Immature natural killer cell (primary cell): ENCODE data around the gene ACP4. TPM values are rescaled to one million over a fixed set of nuclear protein-coding genes. Genes with fewer than 3 reads are reported as not detected.
A peak's percentile ranks its signal among the peaks of the same experiment; 100 is the strongest.

ENCODE experiments used
- DNase-seq, 3 donors: peaks; one replicate each; pipeline ENCODE4 v3.0.0; 2022; ENCODE audit warnings: mixed read lengths in 1 of 3
- H3K27ac Mint-ChIP-seq, 6 donors: one replicate each; pipeline ENCODE4 v1.8.0; 2020; ENCODE audit warnings: mixed read lengths in 6 of 6, mild to moderate bottlenecking in 5 of 6, inconsistent platforms in 4 of 6, moderate library complexity in 3 of 6
- H3K27me3 Mint-ChIP-seq, 3 donors: one replicate each; pipeline ENCODE4 v1.8.0; 2020 to 2021; ENCODE audit warnings: low read depth in 3 of 3, mild to moderate bottlenecking in 3 of 3, mixed read lengths in 3 of 3, moderate library complexity in 3 of 3, inconsistent platforms in 1 of 3
- H3K36me3 Mint-ChIP-seq, 3 donors: one replicate each; pipeline ENCODE4 v1.8.0; 2020; ENCODE audit warnings: mixed read lengths in 3 of 3, inconsistent platforms in 2 of 3, mild to moderate bottlenecking in 2 of 3
- H3K4me1 Mint-ChIP-seq, 2 donors: one replicate each; pipeline ENCODE4 v1.8.0; 2020; ENCODE audit warnings: inconsistent platforms in 2 of 2, mild to moderate bottlenecking in 2 of 2, mixed read lengths in 2 of 2, moderate library complexity in 1 of 2
- H3K4me3 Mint-ChIP-seq, 5 donors: one replicate each; pipeline ENCODE4 v1.8.0; 2020; ENCODE audit warnings: mild to moderate bottlenecking in 5 of 5, mixed read lengths in 5 of 5, inconsistent platforms in 3 of 5, moderate library complexity in 3 of 5
- H3K9me3 Mint-ChIP-seq, 6 donors: one replicate each; pipeline ENCODE4 v1.8.0; 2020; ENCODE audit warnings: mild to moderate bottlenecking in 6 of 6, mixed read lengths in 6 of 6, inconsistent platforms in 4 of 6, moderate library complexity in 3 of 6
- polyA plus RNA-seq, 3 donors: library from polyadenylated mRNA; unstranded; fragments of 300-500 nt; fragmentation: Illumina TruSeq; gene quantifications; one replicate each; pipeline ENCODE4 v1.2.3, GENCODE V29; 2021

Gene ACP4
- polyA plus RNA-seq, 3 donors from 2014 or later = not detected

- DNase-seq = no peak
- peaks cover 5% of the 10 kb centered on the region in 2 donors for H3K4me1 Mint-ChIP-seq
- H3K36me3 Mint-ChIP-seq = no peaks in the 10 kb centered on the region
- H3K4me3 Mint-ChIP-seq = peak overlapping the region in 1 of 5 donors; percentile 80
- no peak overlapping the region for H3K27ac Mint-ChIP-seq
- peaks cover 0 to 1% (median 0%) of the 10 kb centered on the region in 6 donors for H3K9me3 Mint-ChIP-seq
- H3K27me3 Mint-ChIP-seq = peaks cover 5 to 18% (median 5%) of the 10 kb centered on the region in 3 donors
Observed at GRCh38 chr19:50830266-50831025, 40.2 kb downstream of the ACP4 start.

GRCh38 chr19:50831026-50831396 is 40.8 kb downstream of the ACP4 start:
- H3K36me3 Mint-ChIP-seq = no peaks in the 10 kb centered on the region
- no peak overlapping the region for H3K27ac Mint-ChIP-seq
- peaks cover 0 to 1% (median 0%) of the 10 kb centered on the region in 6 donors for H3K9me3 Mint-ChIP-seq
- DNase-seq = no peak
- H3K27me3 Mint-ChIP-seq = peaks cover 5 to 18% (median 5%) of the 10 kb centered on the region in 3 donors
- peaks cover 7 to 8% of the 10 kb centered on the region in 2 donors for H3K4me1 Mint-ChIP-seq
- H3K4me3 Mint-ChIP-seq = peak overlapping the region in 1 of 5 donors; percentile 42

GRCh38 chr19:50832666-50833065 is 42.5 kb downstream of the ACP4 start:
- Mint-ChIP-seq H3K36me3 (no peaks in the 10 kb centered on the region), H3K27me3 (peaks cover 2 to 19% (median 12%) of the 10 kb centered on the region in 3 donors), H3K27ac (no peak overlapping the region), H3K4me1 (peaks cover 13% of the 10 kb centered on the region in 2 donors), H3K4me3 (peak overlapping the region in 1 of 5 donors; percentile 58), H3K9me3 (peaks cover 0 to 1% (median 0%) of the 10 kb centered on the region in 6 donors)
- no peak for DNase-seq

- peak within 1 kb of the TSS in 3 of 5 donors; percentile 18 to 58 (median 36) for H3K4me3 Mint-ChIP-seq
- H3K27ac Mint-ChIP-seq = no peak within 1 kb of the TSS
- peaks cover 13% of the 10 kb centered on the region in 2 donors for H3K4me1 Mint-ChIP-seq
- no peak for DNase-seq
- peaks cover 3 to 14% (median 12%) of the 10 kb centered on the region in 3 donors for H3K27me3 Mint-ChIP-seq
- H3K36me3 Mint-ChIP-seq = no peaks in the 10 kb centered on the region
- peaks cover 0 to 1% (median 0%) of the 10 kb centered on the region in 6 donors for H3K9me3 Mint-ChIP-seq
Observed at GRCh38 chr19:50833117-50833801, 43.0 kb downstream of the ACP4 start, which contains the start of gene KLK15. Gene KLK15 (minus strand): TSS chr19:50833574. CDS start chr19:50831492, 2,082 bp downstream.

GRCh38 chr19:50833802-50834167 is 43.6 kb downstream of the ACP4 start:
- peaks cover 0 to 1% (median 0%) of the 10 kb centered on the region in 6 donors for H3K9me3 Mint-ChIP-seq
- peaks cover 3 to 14% (median 12%) of the 10 kb centered on the region in 3 donors for H3K27me3 Mint-ChIP-seq
- DNase-seq = no peak
- H3K36me3 Mint-ChIP-seq = no peaks in the 10 kb centered on the region
- H3K27ac Mint-ChIP-seq = no peak overlapping the region
- H3K4me1 Mint-ChIP-seq = peaks cover 13% of the 10 kb centered on the region in 2 donors
- H3K4me3 Mint-ChIP-seq = peak overlapping the region in 2 of 5 donors; percentile 18 to 36

- no peaks in the 10 kb centered on the region for H3K36me3 Mint-ChIP-seq
- peak overlapping the region in 1 of 6 donors; percentile 30 for H3K27ac Mint-ChIP-seq
- H3K9me3 Mint-ChIP-seq = no peaks in the 10 kb centered on the region
Observed at GRCh38 chr19:50835103-50835784, 45.0 kb downstream of the ACP4 start.

GRCh38 chr19:50835785-50836542 is 45.7 kb downstream of the ACP4 start:
- H3K36me3 Mint-ChIP-seq = no peaks in the 10 kb centered on the region
- DNase-seq = peak; percentile 67 to 68 (median 67)
- H3K9me3 Mint-ChIP-seq = no peaks in the 10 kb centered on the region
- peaks cover 13% of the 10 kb centered on the region in 2 donors for H3K4me1 Mint-ChIP-seq
- H3K27ac Mint-ChIP-seq = peak overlapping the region in 3 of 6 donors; percentile 24 to 78 (median 66)
- peaks cover 4 to 14% (median 10%) of the 10 kb centered on the region in 3 donors for H3K27me3 Mint-ChIP-seq
- H3K4me3 Mint-ChIP-seq = peak overlapping the region; percentile 86 to 94 (median 89)

More at GRCh38 chr19:50835103-50835784, 45.0 kb downstream of the ACP4 start:
- peaks cover 4 to 14% (median 10%) of the 10 kb centered on the region in 3 donors for H3K27me3 Mint-ChIP-seq
- H3K4me3 Mint-ChIP-seq = peak overlapping the region; percentile 76 to 94 (median 86)
- peaks cover 13% of the 10 kb centered on the region in 2 donors for H3K4me1 Mint-ChIP-seq
- DNase-seq = no peak

GRCh38 chr19:50836543-50837195 is 46.5 kb downstream of the ACP4 start:
- Mint-ChIP-seq H3K27ac (peak overlapping the region in 3 of 6 donors; percentile 24 to 78 (median 66)), H3K36me3 (no peaks in the 10 kb centered on the region), H3K4me3 (peak overlapping the region; percentile 86 to 94 (median 89)), H3K4me1 (peaks cover 13% of the 10 kb centered on the region in 2 donors), H3K27me3 (peaks cover 4 to 14% (median 10%) of the 10 kb centered on the region in 3 donors), H3K9me3 (peaks cover 0 to 2% (median 0%) of the 10 kb centered on the region in 6 donors)
- no peak for DNase-seq

GRCh38 chr19:50837300-50837699 is 47.1 kb downstream of the ACP4 start:
- H3K27me3 Mint-ChIP-seq = peaks cover 4 to 10% (median 10%) of the 10 kb centered on the region in 3 donors
- H3K27ac Mint-ChIP-seq = peak overlapping the region in 2 of 6 donors; percentile 18 to 31
- no peak for DNase-seq
- no peaks in the 10 kb centered on the region for H3K36me3 Mint-ChIP-seq
- H3K4me3 Mint-ChIP-seq = peak overlapping the region; percentile 1 to 94 (median 87)
- peaks cover 0 to 2% (median 0%) of the 10 kb centered on the region in 6 donors for H3K9me3 Mint-ChIP-seq
- peaks cover 13% of the 10 kb centered on the region in 2 donors for H3K4me1 Mint-ChIP-seq

- Mint-ChIP-seq H3K27me3 (peaks cover 3 to 12% (median 4%) of the 10 kb centered on the region in 3 donors), H3K36me3 (peaks cover 0 to under 1% (median 0%) of the 10 kb centered on the region in 3 donors), H3K4me3 (peak overlapping the region in 1 of 5 donors; percentile 38), H3K9me3 (peaks cover 0 to 4% (median under 1%) of the 10 kb centered on the region in 6 donors), H3K27ac (peak overlapping the region in 1 of 6 donors; percentile 70), H3K4me1 (peaks cover 13% of the 10 kb centered on the region in 2 donors)
- no peak for DNase-seq
Observed at GRCh38 chr19:50838239-50838638, 48.0 kb downstream of the ACP4 start.

GRCh38 chr19:50839712-50840655 is 49.8 kb downstream of the ACP4 start:
- Mint-ChIP-seq H3K36me3 (peaks cover 0 to 7% (median 0%) of the 10 kb centered on the region in 3 donors), H3K4me3 (no peak overlapping the region), H3K27ac (no peak overlapping the region), H3K4me1 (peaks cover 12 to 13% of the 10 kb centered on the region in 2 donors), H3K9me3 (peaks cover 0 to 10% (median 3%) of the 10 kb centered on the region in 6 donors), H3K27me3 (peaks cover 4 to 12% (median 8%) of the 10 kb centered on the region in 3 donors)
- DNase-seq = no peak
